ENCODE measurements around the gene MAST2.

MAST2 gene

GRCh38 chr1:46084553-46085451 lies 281.4 kb downstream of the MAST2 start:
- no peak overlapping the region for H3K4me3 ChIP-seq (ENCODE audit: low read length)
- TF ChIP-seq ZNF274 (IDR thresholded peaks at IDR 0.05; ENCODE audit: low read depth, low read length) = no peak

Measured in GM08714 (cell line).